Endothelial cell of umbilical vein (primary cell): ENCODE results near the gene APOO.

ENCODE experiments used
- EZH2 ChIP-seq: IDR thresholded peaks from 2 replicates; pipeline ENCODE4 v1.6.1; 2012; ENCODE audit warnings: borderline replicate concordance, low read depth, mild to moderate bottlenecking, moderate library complexity, low read length, inconsistent platforms; ENCODE audit not compliant: severe bottlenecking
- POLR2A ChIP-seq: IDR thresholded peaks from 2 replicates; pipeline ENCODE4 v1.6.1; 2012; ENCODE audit warnings: low read depth, mild to moderate bottlenecking, control low read depth, low read length
- TF ChIP-seq, protein P1 (sequence below), 2 donors: IDR thresholded peaks; 1 replicate in 1 of 2; 2 replicates in 1 of 2; pipeline ENCODE4 v1.5.1; 2011; ENCODE audit warnings: low read length in 2 of 2, mild to moderate bottlenecking in 2 of 2, moderate library complexity in 2 of 2, control low read depth in 1 of 2, inconsistent platforms in 1 of 2, low read depth in 1 of 2; ENCODE audit not compliant: insufficient read depth in 1 of 2; ENCODE audit errors: extremely low read depth in 1 of 2
- TF ChIP-seq, protein P2 (sequence below): IDR thresholded peaks from 2 replicates; pipeline ENCODE4 v1.6.1; 2011; ENCODE audit not compliant: insufficient read depth, insufficient read length

DNA sequence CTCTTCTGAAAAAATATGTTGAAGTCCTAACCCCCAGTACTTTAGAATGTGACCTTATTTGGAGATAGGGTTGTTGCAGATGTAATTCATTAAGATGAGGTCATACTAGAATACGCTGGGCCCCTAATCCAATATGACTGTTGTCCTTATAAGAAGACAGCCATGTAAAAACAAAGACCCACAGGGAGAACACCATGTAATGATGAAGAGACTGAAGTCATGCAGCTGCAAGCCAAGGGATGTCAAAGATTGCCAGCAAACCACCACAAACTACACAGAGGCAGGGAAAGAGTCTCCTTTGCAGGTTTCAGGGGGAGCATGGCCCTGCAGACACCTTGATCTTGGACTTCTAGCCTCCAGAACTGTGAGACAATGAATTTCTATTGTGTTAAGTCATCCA is 37.5 kb upstream of the APOO start:
- TF ChIP-seq, protein P1, sequence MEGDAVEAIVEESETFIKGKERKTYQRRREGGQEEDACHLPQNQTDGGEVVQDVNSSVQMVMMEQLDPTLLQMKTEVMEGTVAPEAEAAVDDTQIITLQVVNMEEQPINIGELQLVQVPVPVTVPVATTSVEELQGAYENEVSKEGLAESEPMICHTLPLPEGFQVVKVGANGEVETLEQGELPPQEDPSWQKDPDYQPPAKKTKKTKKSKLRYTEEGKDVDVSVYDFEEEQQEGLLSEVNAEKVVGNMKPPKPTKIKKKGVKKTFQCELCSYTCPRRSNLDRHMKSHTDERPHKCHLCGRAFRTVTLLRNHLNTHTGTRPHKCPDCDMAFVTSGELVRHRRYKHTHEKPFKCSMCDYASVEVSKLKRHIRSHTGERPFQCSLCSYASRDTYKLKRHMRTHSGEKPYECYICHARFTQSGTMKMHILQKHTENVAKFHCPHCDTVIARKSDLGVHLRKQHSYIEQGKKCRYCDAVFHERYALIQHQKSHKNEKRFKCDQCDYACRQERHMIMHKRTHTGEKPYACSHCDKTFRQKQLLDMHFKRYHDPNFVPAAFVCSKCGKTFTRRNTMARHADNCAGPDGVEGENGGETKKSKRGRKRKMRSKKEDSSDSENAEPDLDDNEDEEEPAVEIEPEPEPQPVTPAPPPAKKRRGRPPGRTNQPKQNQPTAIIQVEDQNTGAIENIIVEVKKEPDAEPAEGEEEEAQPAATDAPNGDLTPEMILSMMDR (IDR thresholded peaks at IDR 0.05; ENCODE audit: extremely low read depth in 1 of 2, insufficient read depth in 1 of 2, low read depth in 1 of 2, low read length in 2 of 2) = no peak
- TF ChIP-seq, protein P2, sequence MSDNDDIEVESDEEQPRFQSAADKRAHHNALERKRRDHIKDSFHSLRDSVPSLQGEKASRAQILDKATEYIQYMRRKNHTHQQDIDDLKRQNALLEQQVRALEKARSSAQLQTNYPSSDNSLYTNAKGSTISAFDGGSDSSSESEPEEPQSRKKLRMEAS = no peak
- no peak for TF ChIP-seq EZH2
- TF ChIP-seq POLR2A = no peak
